HCT116 (cell line): ENCODE measurements around the gene KNL1.

Experiments
- CEBPB ChIP-seq: IDR thresholded peaks from 2 replicates; pipeline ENCODE4 v1.6.1; 2012; ENCODE audit warnings: low read depth
- CTCF ChIP-seq, 3 experiments: fragments of 200-600 bp in 1 of 3; sonication (generic) in 1 of 3; IDR thresholded peaks in 2 of 3; conservative IDR thresholded peaks in 1 of 3; 2 replicates each; pipeline ENCODE4 v1.5.1; 2012 to 2017; ENCODE audit warnings: low read depth in 2 of 3, low read length in 2 of 3, antibody characterized with exemption in 1 of 3, borderline replicate concordance in 1 of 3, control low read depth in 1 of 3, mild to moderate bottlenecking in 1 of 3, mixed read lengths in 1 of 3, mixed run types in 1 of 3, moderate library complexity in 1 of 3; ENCODE audit not compliant: insufficient read depth in 1 of 3
- EGR1 ChIP-seq: IDR thresholded peaks from 2 replicates; pipeline ENCODE4 v1.6.1; 2012; ENCODE audit warnings: low read depth
- EZH2 ChIP-seq: fragments of 200-600 bp; sonication (generic); IDR thresholded peaks from 2 replicates; pipeline ENCODE4 v1.6.1; 2017; ENCODE audit warnings: antibody characterized with exemption, mixed run types
- MAX ChIP-seq: IDR thresholded peaks from 2 replicates; pipeline ENCODE4 v1.6.1; 2012
- POLR2AphosphoS5 ChIP-seq: IDR thresholded peaks from 2 replicates; pipeline ENCODE4 v1.6.1; 2011; ENCODE audit warnings: mild to moderate bottlenecking, low read depth, low read length, moderate library complexity
- SIN3A ChIP-seq: IDR thresholded peaks from 2 replicates; pipeline ENCODE4 v1.6.1; 2012; ENCODE audit warnings: low read depth
- SP1 ChIP-seq: IDR thresholded peaks from 2 replicates; pipeline ENCODE4 v1.6.1; 2012; ENCODE audit warnings: low read depth
- YY1 ChIP-seq: IDR thresholded peaks from 2 replicates; pipeline ENCODE4 v1.6.1; 2011; ENCODE audit warnings: low read length, low read depth, moderate library complexity, mild to moderate bottlenecking; ENCODE audit not compliant: insufficient replicate concordance; ENCODE audit errors: extremely low read depth
- ZFX ChIP-seq: fragments of 450-650 bp; IDR thresholded peaks from 2 replicates; pipeline ENCODE4 v1.6.1; 2017
- TF ChIP-seq, protein P1 (sequence below): IDR thresholded peaks from 2 replicates; pipeline ENCODE4 v1.6.1; 2011; ENCODE audit warnings: mild to moderate bottlenecking, low read length, moderate library complexity; ENCODE audit not compliant: insufficient replicate concordance; ENCODE audit errors: extremely low read depth

DNA sequence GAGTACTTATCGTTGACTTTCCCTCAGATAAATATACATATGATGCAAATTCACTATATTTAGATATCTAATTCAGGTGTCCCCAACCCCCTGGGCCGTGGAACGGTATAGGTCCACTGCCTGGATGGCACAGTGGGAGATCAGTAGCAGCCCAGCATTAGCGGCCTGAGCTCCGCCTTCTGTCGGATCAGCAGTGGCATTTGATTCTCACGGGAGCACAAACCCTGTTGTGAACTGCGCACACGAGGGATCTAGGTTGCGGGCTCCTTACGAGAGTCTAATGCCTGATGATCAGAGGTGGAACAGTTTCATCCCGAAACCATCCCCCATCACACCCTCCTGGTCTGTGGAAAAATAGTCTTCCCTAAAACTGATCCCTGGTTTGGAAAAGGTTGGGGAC is 6.9 kb downstream of the KNL1 start:
- TF ChIP-seq CEBPB (no peak), CTCF (IDR thresholded peaks at IDR 0.05 in 2 of 3, conservative IDR thresholded peaks at IDR 0.05 in 1 of 3; ENCODE audit: borderline replicate concordance in 1 of 3, insufficient read depth in 1 of 3, low read depth in 2 of 3, low read length in 2 of 3) (no peak), SIN3A (no peak), EGR1 (no peak), MAX (no peak), SP1 (no peak), EZH2 (no peak), ZFX (no peak), YY1 (no peak), POLR2AphosphoS5 (no peak)
- TF ChIP-seq, protein P1, sequence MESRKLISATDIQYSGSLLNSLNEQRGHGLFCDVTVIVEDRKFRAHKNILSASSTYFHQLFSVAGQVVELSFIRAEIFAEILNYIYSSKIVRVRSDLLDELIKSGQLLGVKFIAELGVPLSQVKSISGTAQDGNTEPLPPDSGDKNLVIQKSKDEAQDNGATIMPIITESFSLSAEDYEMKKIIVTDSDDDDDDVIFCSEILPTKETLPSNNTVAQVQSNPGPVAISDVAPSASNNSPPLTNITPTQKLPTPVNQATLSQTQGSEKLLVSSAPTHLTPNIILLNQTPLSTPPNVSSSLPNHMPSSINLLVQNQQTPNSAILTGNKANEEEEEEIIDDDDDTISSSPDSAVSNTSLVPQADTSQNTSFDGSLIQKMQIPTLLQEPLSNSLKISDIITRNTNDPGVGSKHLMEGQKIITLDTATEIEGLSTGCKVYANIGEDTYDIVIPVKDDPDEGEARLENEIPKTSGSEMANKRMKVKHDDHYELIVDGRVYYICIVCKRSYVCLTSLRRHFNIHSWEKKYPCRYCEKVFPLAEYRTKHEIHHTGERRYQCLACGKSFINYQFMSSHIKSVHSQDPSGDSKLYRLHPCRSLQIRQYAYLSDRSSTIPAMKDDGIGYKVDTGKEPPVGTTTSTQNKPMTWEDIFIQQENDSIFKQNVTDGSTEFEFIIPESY = no peak
